OCI-LY7 (cell line): Measurements from ENCODE around the gene THG1L. TPM values are rescaled to one million over a fixed set of nuclear protein-coding genes. Genes with fewer than 3 reads are reported as not detected.

Experiments used
- BruUV-seq: library from RNA; stranded (reverse); fragments of 400-500 nt; replicated peaks from 2 replicates; lab custom pipeline; 2021; lab: Mats Ljungman, UMichigan
- CTCF ChIA-PET: fragments of 300-600 bp; sonication (Branson Sonifier 250); formaldehyde crosslinking; loops from one replicate; lab custom pipeline; 2022; ENCODE audit warnings: antibody characterized with exemption; ENCODE audit not compliant: unreplicated experiment; lab: Charles Lee
- POLR2A ChIA-PET: fragments of 300-600 bp; sonication (Branson Sonifier 250); formaldehyde crosslinking; loops from one replicate; lab custom pipeline; 2022; ENCODE audit warnings: antibody characterized with exemption; lab: Charles Lee
- DNase-seq: peaks from one replicate; pipeline ENCODE4 v3.0.0-alpha.2; 2015; ENCODE audit warnings: low spot score
- H2AFZ ChIP-seq: fragments of 200-600 bp; sonication (generic), shearing (Covaris generic); 2 replicates; pipeline ENCODE4 v1.6.1; 2014; ENCODE audit warnings: mild to moderate bottlenecking, antibody characterized with exemption, low read length, moderate library complexity
- H3K27ac ChIP-seq: fragments of 200-600 bp; sonication (generic); 2 replicates; pipeline ENCODE4 v1.5.1; 2014; ENCODE audit warnings: mixed run types, low read depth, mild to moderate bottlenecking, moderate library complexity, low read length, inconsistent platforms; ENCODE audit not compliant: poor library complexity, severe bottlenecking
- H3K36me3 ChIP-seq: fragments of 200-600 bp; sonication (generic); 2 replicates; pipeline ENCODE4 v1.6.1; 2014; ENCODE audit warnings: mild to moderate bottlenecking, antibody characterized with exemption, low read length, moderate library complexity, mixed read lengths; ENCODE audit not compliant: insufficient read depth
- H3K4me1 ChIP-seq: fragments of 200-600 bp; sonication (generic); 2 replicates; pipeline ENCODE4 v1.5.1; 2014; ENCODE audit warnings: mild to moderate bottlenecking, low read length; ENCODE audit not compliant: insufficient read depth, poor library complexity, severe bottlenecking
- H3K4me2 ChIP-seq: fragments of 200-600 bp; sonication (generic); 2 replicates; pipeline ENCODE4 v1.6.1; 2014; ENCODE audit warnings: mild to moderate bottlenecking, low read length
- H3K4me3 ChIP-seq: fragments of 200-600 bp; sonication (generic); 2 replicates; pipeline ENCODE4 v1.5.1; 2014; ENCODE audit warnings: mild to moderate bottlenecking, low read depth, low read length; ENCODE audit not compliant: poor library complexity, severe bottlenecking
- H3K79me2 ChIP-seq: fragments of 200-600 bp; sonication (generic); 2 replicates; pipeline ENCODE4 v1.6.1; 2016; ENCODE audit warnings: low read depth, mild to moderate bottlenecking, low read length, moderate library complexity, mixed read lengths; ENCODE audit not compliant: insufficient read depth
- H3K9me2 ChIP-seq: fragments of 200-600 bp; sonication (generic); 2 replicates; pipeline ENCODE4 v1.6.1; 2016; ENCODE audit warnings: mild to moderate bottlenecking, low read length, mixed read lengths; ENCODE audit not compliant: insufficient read depth
- H3K9me3 ChIP-seq: fragments of 200-600 bp; sonication (generic); 2 replicates; pipeline ENCODE4 v1.6.1; 2014; ENCODE audit warnings: mild to moderate bottlenecking, mixed run types, low read length, mixed read lengths
- H4K20me1 ChIP-seq: fragments of 200-600 bp; sonication (generic); 2 replicates; pipeline ENCODE4 v1.6.1; 2014; ENCODE audit warnings: mild to moderate bottlenecking, antibody characterized with exemption, low read length, moderate library complexity, mixed read lengths; ENCODE audit not compliant: insufficient read depth
- CTCF ChIP-seq: fragments of 200-600 bp; sonication (generic); conservative IDR thresholded peaks from 2 replicates; pipeline ENCODE4 v1.5.1; 2014; ENCODE audit warnings: mild to moderate bottlenecking, antibody characterized with exemption, low read length, moderate library complexity, mixed read lengths
- EZH2phosphoT487 ChIP-seq: fragments of 200-600 bp; sonication (generic); IDR thresholded peaks from 2 replicates; pipeline ENCODE4 v1.6.1; 2018; ENCODE audit warnings: low read depth, borderline replicate concordance, mild to moderate bottlenecking, mixed run types, antibody characterized with exemption, low read length, moderate library complexity, mixed read lengths
- intact Hi-C: fragments of 100-400 bp; cut with micrococcal nuclease; formaldehyde crosslinking; loops from one replicate; pipeline ENCODE4 v1.10.0; 2022; ENCODE audit not compliant: unreplicated experiment
- total RNA-seq, 2 experiments: library from RNA; depleted of rRNA in 1 of 2; stranded (reverse); fragments of >200 nt in 1 of 2; shearing (Covaris generic) in 1 of 2; gene quantifications; 2 replicates each; pipeline ENCODE4 v1.2.3, GENCODE V29; 2014 to 2022

THG1L gene
- total RNA-seq, 2 experiments from 2014 or later: 18.5 to 20.7 TPM

DNA sequence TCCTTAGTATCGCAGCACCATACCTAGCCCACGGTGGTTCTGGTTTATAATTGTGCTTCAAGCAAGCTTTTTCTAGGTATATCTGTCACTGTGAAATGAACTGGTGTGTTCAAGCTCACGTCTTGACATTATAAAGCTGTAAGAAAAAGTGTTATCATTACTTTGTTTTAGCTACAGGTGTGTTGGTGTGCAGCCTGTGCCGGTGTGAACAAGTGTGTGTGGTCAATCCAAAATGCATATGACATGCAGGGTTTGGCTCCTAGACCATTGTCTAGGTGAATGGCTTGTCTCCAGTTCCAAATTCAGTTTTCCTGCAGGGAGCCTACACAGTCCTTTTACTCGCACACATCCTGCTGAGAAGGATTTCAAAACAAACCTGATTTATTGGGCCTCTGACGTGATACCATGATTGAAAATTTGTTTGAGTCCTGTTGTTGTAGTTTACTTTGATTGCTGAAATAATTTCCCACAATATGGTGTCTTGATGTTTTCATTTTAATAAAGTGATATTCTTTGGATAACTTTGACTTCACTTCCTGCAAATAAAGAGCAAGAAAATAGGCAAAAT lies 16.0 kb downstream of the THG1L start:
- no TSS peak for BruUV-seq
- Histone ChIP-seq H3K9me3 (no peaks in the 10 kb centered on the region), H4K20me1 (peaks cover 6% of the 10 kb centered on the region; the same call in 1 of the 2 replicates), H2AFZ (no peak overlapping the region), H3K4me2 (no peak overlapping the region), H3K4me3 (no peak overlapping the region), H3K9me2 (no peaks in the 10 kb centered on the region), H3K79me2 (no peaks in the 10 kb centered on the region), H3K4me1 (peaks cover 18% of the 10 kb centered on the region), H3K27ac (no peak overlapping the region), H3K36me3 (peaks cover 9% of the 10 kb centered on the region; the same call in 1 of the 2 replicates)
- TF ChIP-seq CTCF: no peak
- no peak for TF ChIP-seq EZH2phosphoT487
- ChIA-PET POLR2A (interaction anchor here (1.3 kb wide), 1 partner anchor 16 kb away, joined by 10 read pairs; the partner anchor contains the start of gene THG1L), CTCF (no interaction called here)
- DNase-seq: no peak
- intact Hi-C loops: no loop called here

DNA sequence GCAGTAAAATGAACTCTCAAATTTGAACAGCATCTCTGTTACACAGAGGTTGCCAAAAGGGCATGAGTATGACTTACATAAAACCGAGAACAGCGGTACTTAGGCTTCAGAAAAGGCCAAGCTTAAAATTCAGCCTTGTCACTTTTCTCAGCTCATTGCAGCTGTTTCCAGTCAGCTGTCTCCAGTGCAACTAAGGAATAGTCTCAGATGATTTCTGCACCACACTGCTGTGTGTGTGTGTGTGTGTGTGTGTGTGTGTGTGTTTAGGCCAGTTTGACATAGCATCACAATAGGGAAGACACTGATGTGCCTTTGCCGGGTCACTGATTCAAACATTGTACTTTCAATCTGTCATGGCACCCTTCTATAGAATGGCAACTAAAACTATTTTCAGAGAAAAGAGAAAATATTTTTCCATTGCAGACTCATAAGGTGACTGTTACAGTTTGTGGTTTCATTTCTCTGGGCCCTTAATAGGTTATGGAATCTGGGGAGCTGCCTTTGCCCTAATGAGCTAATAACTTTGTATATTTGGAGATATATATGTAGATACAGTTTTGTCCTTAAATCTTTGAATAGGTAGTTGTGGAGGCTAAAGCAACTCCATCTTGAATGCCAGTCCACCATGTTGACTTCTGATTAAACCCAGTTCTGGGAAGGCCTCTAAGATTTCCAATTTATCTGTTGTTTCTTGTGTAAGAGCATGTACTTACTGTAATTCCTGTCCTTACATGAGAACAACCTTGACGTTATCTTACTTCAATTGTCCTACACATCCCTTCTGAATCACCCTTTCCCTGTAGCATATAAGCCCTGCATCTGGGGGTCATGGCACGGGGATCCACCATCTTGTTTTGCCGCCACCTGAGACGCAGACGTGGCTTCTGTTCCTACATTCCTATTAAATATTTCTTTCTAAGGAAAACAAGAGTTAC lies 16.8 kb downstream of the THG1L start:
- BruUV-seq: no TSS peak
- Histone ChIP-seq H2AFZ (no peak overlapping the region), H3K4me2 (no peak overlapping the region), H3K79me2 (no peaks in the 10 kb centered on the region), H3K4me1 (peaks cover 15% of the 10 kb centered on the region), H4K20me1 (peaks cover 6% of the 10 kb centered on the region; the same call in 1 of the 2 replicates), H3K9me2 (no peaks in the 10 kb centered on the region), H3K27ac (no peak overlapping the region), H3K9me3 (no peaks in the 10 kb centered on the region), H3K36me3 (peaks cover 16% of the 10 kb centered on the region; the same call in 1 of the 2 replicates), H3K4me3 (no peak overlapping the region)
- TF ChIP-seq EZH2phosphoT487: no peak
- TF ChIP-seq CTCF: no peak
- DNase-seq: no peak
- ChIA-PET POLR2A (interaction anchor here (1.3 kb wide), 1 partner anchor 17 kb away, joined by 10 read pairs; the partner anchor contains the start of gene THG1L), CTCF (no interaction called here)
- intact Hi-C loops: no loop called here
